H7 (cell line): ENCODE data around the gene HOXC6. TPM values are rescaled to one million over a fixed set of nuclear protein-coding genes. Genes with fewer than 3 reads are reported as not detected.

Source experiments
- DNase-seq: peaks from one replicate; pipeline ENCODE4 v3.0.0; 2012
- H3K27me3 ChIP-seq: 2 replicates; pipeline ENCODE4 v1.6.0; 2011; ENCODE audit warnings: mild to moderate bottlenecking, low read length; ENCODE audit not compliant: control insufficient read depth, insufficient read depth
- H3K36me3 ChIP-seq: replicated peaks from 2 replicates; pipeline ENCODE4 v1.5.1; 2011; ENCODE audit warnings: low read length; ENCODE audit not compliant: control insufficient read depth, insufficient read depth
- H3K4me3 ChIP-seq: 2 replicates; pipeline ENCODE4 v1.5.1; 2011; ENCODE audit warnings: low read depth, mild to moderate bottlenecking, control low read depth, low read length, moderate library complexity; ENCODE audit not compliant: insufficient read depth
- total RNA-seq: library from RNA; depleted of rRNA; stranded (reverse); fragments of >200 nt; shearing (Covaris generic); gene quantifications from 2 replicates; pipeline ENCODE4 v1.2.3, GENCODE V29; 2014

Gene HOXC6
- total RNA-seq, 1 experiment from 2014 or later, result not detected

- no peak for DNase-seq
- Histone ChIP-seq H3K27me3 (peaks cover 98% of the 10 kb centered on the region), H3K36me3 (no peaks in the 10 kb centered on the region), H3K4me3 (no peak overlapping the region)
Measured at GRCh38 chr12:53986686-53987483, 41.4 kb upstream of the HOXC6 start.

- Histone ChIP-seq H3K4me3 (no peak overlapping the region), H3K27me3 (peaks cover 98% of the 10 kb centered on the region), H3K36me3 (no peaks in the 10 kb centered on the region)
- DNase-seq, result no peak
Measured at GRCh38 chr12:53987787-53988230, 40.4 kb upstream of the HOXC6 start.

- H3K36me3 ChIP-seq, result no peaks in the 10 kb centered on the region
- H3K4me3 ChIP-seq, result no peak overlapping the region
- peaks cover 98% of the 10 kb centered on the region for H3K27me3 ChIP-seq
- no peak for DNase-seq
Measured at GRCh38 chr12:53988541-53989226, 39.6 kb upstream of the HOXC6 start.

GRCh38 chr12:53989227-53990113 is 38.8 kb upstream of the HOXC6 start:
- no peak for DNase-seq
- H3K27me3 ChIP-seq, result peaks cover 98% of the 10 kb centered on the region
- no peak overlapping the region for H3K4me3 ChIP-seq
- H3K36me3 ChIP-seq, result no peaks in the 10 kb centered on the region

- no peak for DNase-seq
Measured at GRCh38 chr12:53990311-53991076, 37.7 kb upstream of the HOXC6 start.

GRCh38 chr12:53991077-53991460 is 37.2 kb upstream of the HOXC6 start:
- DNase-seq, result no peak
- no peak overlapping the region for H3K4me3 ChIP-seq
- peaks cover 100% of the 10 kb centered on the region for H3K27me3 ChIP-seq

More at GRCh38 chr12:53990311-53991076, 37.7 kb upstream of the HOXC6 start:
- H3K4me3 ChIP-seq, result no peak overlapping the region
- H3K27me3 ChIP-seq, result peaks cover 100% of the 10 kb centered on the region
- no peaks in the 10 kb centered on the region for H3K36me3 ChIP-seq

GRCh38 chr12:53992377-53992889 is 35.8 kb upstream of the HOXC6 start:
- no peak for DNase-seq
- Histone ChIP-seq H3K4me3 (no peak overlapping the region), H3K36me3 (no peaks in the 10 kb centered on the region), H3K27me3 (peaks cover 100% of the 10 kb centered on the region)

More at GRCh38 chr12:53991077-53991460, 37.2 kb upstream of the HOXC6 start:
- no peaks in the 10 kb centered on the region for H3K36me3 ChIP-seq

- Histone ChIP-seq H3K27me3 (peaks cover 100% of the 10 kb centered on the region), H3K36me3 (no peaks in the 10 kb centered on the region), H3K4me3 (no peak overlapping the region)
- DNase-seq, result no peak
Measured at GRCh38 chr12:53993162-53994008, 34.9 kb upstream of the HOXC6 start.

GRCh38 chr12:53994009-53994263 is 34.3 kb upstream of the HOXC6 start:
- Histone ChIP-seq H3K27me3 (peaks cover 100% of the 10 kb centered on the region), H3K36me3 (no peaks in the 10 kb centered on the region), H3K4me3 (no peak overlapping the region)
- DNase-seq, result peak; percentile 57

- H3K4me3 ChIP-seq, result no peak overlapping the region
- peaks cover 100% of the 10 kb centered on the region for H3K27me3 ChIP-seq
- DNase-seq, result peak; percentile 70
- no peaks in the 10 kb centered on the region for H3K36me3 ChIP-seq
Measured at GRCh38 chr12:53994264-53995001, 33.8 kb upstream of the HOXC6 start.

GRCh38 chr12:53995002-53995377 is 33.2 kb upstream of the HOXC6 start:
- DNase-seq, result no peak
- Histone ChIP-seq H3K27me3 (peaks cover 100% of the 10 kb centered on the region), H3K36me3 (no peaks in the 10 kb centered on the region), H3K4me3 (no peak overlapping the region)

- DNase-seq, result peak; percentile 90
- peaks cover 100% of the 10 kb centered on the region for H3K27me3 ChIP-seq
- peak overlapping the region; percentile 13; the same call in 1 of the 2 replicates for H3K4me3 ChIP-seq
Measured at GRCh38 chr12:53995378-53996239, 32.6 kb upstream of the HOXC6 start.

More at GRCh38 chr12:53995378-53996239, 32.6 kb upstream of the HOXC6 start:
- H3K36me3 ChIP-seq, result no peaks in the 10 kb centered on the region
